HepG2 (cell line): ENCODE data around the gene RNASE13. TPM values are rescaled to one million over a fixed set of nuclear protein-coding genes. Genes with fewer than 3 reads are reported as not detected.
A peak's percentile ranks its signal among the peaks of the same experiment; 100 is the strongest.

ENCODE experiments used
- HHEX ChIP-seq: IDR thresholded peaks from 2 replicates; pipeline ENCODE4 v1.6.1; 2016; ENCODE audit warnings: control low read depth
- HNF1A ChIP-seq, 2 experiments: sonication (generic) in 1 of 2; formaldehyde crosslinking in 1 of 2; IDR thresholded peaks; 2 replicates each; pipeline versions ENCODE4 v1.4.0 to v1.6.1; 2016 to 2020; ENCODE audit warnings: borderline replicate concordance in 1 of 2, low read depth in 1 of 2, mild to moderate bottlenecking in 1 of 2, missing genetic modification reagents in 1 of 2
- IRF9 ChIP-seq: sonication (generic); formaldehyde crosslinking; IDR thresholded peaks from 2 replicates; pipeline ENCODE4 v1.8.0; 2022; ENCODE audit warnings: missing genetic modification reagents, mild to moderate bottlenecking, borderline replicate concordance
- JUND ChIP-seq: sonication (generic); formaldehyde crosslinking; IDR thresholded peaks from 2 replicates; pipeline ENCODE4 v1.8.0; 2022; ENCODE audit warnings: mild to moderate bottlenecking, missing genetic modification reagents
- MLXIP ChIP-seq: sonication (generic); formaldehyde crosslinking; IDR thresholded peaks from 2 replicates; pipeline ENCODE4 v1.9.0; 2021; ENCODE audit warnings: missing genetic modification reagents, borderline replicate concordance
- NFAT5 ChIP-seq: sonication (generic); formaldehyde crosslinking; IDR thresholded peaks from 2 replicates; pipeline ENCODE4 v1.4.0; 2020; ENCODE audit warnings: missing genetic modification reagents
- TAF1 ChIP-seq: sonication (generic); formaldehyde crosslinking; IDR thresholded peaks from 2 replicates; pipeline ENCODE4 v1.4.0; 2020; ENCODE audit warnings: missing genetic modification reagents
- TCF12 ChIP-seq, 2 experiments: fragments of 450-650 bp in 1 of 2; sonication (generic) in 1 of 2; formaldehyde crosslinking in 1 of 2; IDR thresholded peaks; 2 replicates each; pipeline versions ENCODE4 v1.6.1 to v1.8.0; 2017 to 2022; ENCODE audit warnings: antibody characterized with exemption in 1 of 2, mild to moderate bottlenecking in 1 of 2, missing genetic modification reagents in 1 of 2, moderate library complexity in 1 of 2
- TSC22D2 ChIP-seq: sonication (generic); formaldehyde crosslinking; IDR thresholded peaks from 2 replicates; pipeline ENCODE4 v1.5.1; 2020; ENCODE audit warnings: missing genetic modification reagents, mild to moderate bottlenecking, borderline replicate concordance
- ZNF34 ChIP-seq: sonication (generic); formaldehyde crosslinking; IDR thresholded peaks from 2 replicates; pipeline ENCODE4 v1.4.0; 2020; ENCODE audit warnings: mild to moderate bottlenecking, missing genetic modification reagents, borderline replicate concordance
- ZNF451 ChIP-seq: sonication (generic); formaldehyde crosslinking; IDR thresholded peaks from 2 replicates; pipeline ENCODE4 v1.5.0; 2020; ENCODE audit warnings: mild to moderate bottlenecking, missing genetic modification reagents
- ZNF556 ChIP-seq: sonication (generic); formaldehyde crosslinking; IDR thresholded peaks from 2 replicates; pipeline ENCODE4 v1.4.0; 2020; ENCODE audit warnings: mild to moderate bottlenecking, missing genetic modification reagents, borderline replicate concordance
- ZNF746 ChIP-seq: sonication (generic); formaldehyde crosslinking; IDR thresholded peaks from 2 replicates; pipeline ENCODE4 v1.8.0; 2022; ENCODE audit warnings: mild to moderate bottlenecking, missing genetic modification reagents
- polyA plus RNA-seq, 8 experiments: library from polyadenylated mRNA; depleted of rRNA in 3 of 8; stranded (reverse) in 7 of 8; unstranded in 1 of 8; fragments of >200 nt; fragmentation: Illumina TruSeq in 4 of 8; extraction: Trizol in 4 of 8; gene quantifications; 2 replicates each; pipeline versions ENCODE4 v1.2.1 to v1.2.3, GENCODE V29; 2011 to 2016; ENCODE audit warnings: low read depth in 4 of 8, missing spikeins in 1 of 8, mixed read lengths in 1 of 8; ENCODE audit not compliant: insufficient read depth in 1 of 8
- total RNA-seq, 5 experiments: library from RNA; depleted of rRNA; stranded (reverse); fragments of >200 nt; fragmentation: Illumina TruSeq; extraction: Trizol; gene quantifications; 2 replicates each; pipeline ENCODE4 v1.2.3, GENCODE V29; 2016; ENCODE audit warnings: low read depth in 1 of 5

Gene RNASE13
- total and polyA plus RNA-seq, 2 of the 13 experiments (the other 11 are each of a cell fraction or from before 2014, with no cell fraction given): 1.0 TPM; not detected in 1

GRCh38 chr14:21068521-21069387 is 34.1 kb upstream of the RNASE13 start (continued):
- TF ChIP-seq ZNF746 (CRISPR knock-in tag) (peak; percentile 21; the same call in 1 of the 2 replicates), HNF1A (IDR thresholded peaks at IDR 0.05; ENCODE audit: low read depth) (no peak), HNF1A (CRISPR knock-in tag; IDR thresholded peaks at IDR 0.05; ENCODE audit: borderline replicate concordance) (no peak), IRF9 (CRISPR knock-in tag) (no peak), NFAT5 (CRISPR knock-in tag) (no peak), ZNF451 (no peak), JUND (CRISPR knock-in tag) (no peak), ZNF34 (CRISPR knock-in tag) (no peak), TCF12 (IDR thresholded peaks at IDR 0.05) (no peak), TCF12 (CRISPR knock-in tag; IDR thresholded peaks at IDR 0.05) (no peak), HHEX (no peak), TAF1 (CRISPR knock-in tag) (0 out of 2 replicates have a peak, but pooled peaks have one; percentile 22), TSC22D2 (CRISPR knock-in tag) (no peak), ZNF556 (CRISPR knock-in tag) (no peak), MLXIP (CRISPR knock-in tag) (no peak)
